T-helper 1 cell treated with Interleukin-12 subunit alpha and Interleukin-12 subunit beta and Interleukin-4 antibody, amounts not matched to agents 30 ng/mL and 1 ng/mL, for 36 hours (primary cell): ENCODE results near the gene ZNHIT3. TPM values are rescaled to one million over a fixed set of nuclear protein-coding genes. Genes with fewer than 3 reads are reported as not detected.

Experiments used
- intact Hi-C: fragments of 100-400 bp; cut with micrococcal nuclease; formaldehyde crosslinking; loops from one replicate; pipeline ENCODE4 v1.15.1; 2024
- total RNA-seq: library from RNA; stranded (reverse); gene quantifications from 2 replicates; pipeline ENCODE4 v1.2.3, GENCODE V29; 2022

The ZNHIT3 gene
- total RNA-seq, 1 donor from 2014 or later, result 38.0 TPM

DNA sequence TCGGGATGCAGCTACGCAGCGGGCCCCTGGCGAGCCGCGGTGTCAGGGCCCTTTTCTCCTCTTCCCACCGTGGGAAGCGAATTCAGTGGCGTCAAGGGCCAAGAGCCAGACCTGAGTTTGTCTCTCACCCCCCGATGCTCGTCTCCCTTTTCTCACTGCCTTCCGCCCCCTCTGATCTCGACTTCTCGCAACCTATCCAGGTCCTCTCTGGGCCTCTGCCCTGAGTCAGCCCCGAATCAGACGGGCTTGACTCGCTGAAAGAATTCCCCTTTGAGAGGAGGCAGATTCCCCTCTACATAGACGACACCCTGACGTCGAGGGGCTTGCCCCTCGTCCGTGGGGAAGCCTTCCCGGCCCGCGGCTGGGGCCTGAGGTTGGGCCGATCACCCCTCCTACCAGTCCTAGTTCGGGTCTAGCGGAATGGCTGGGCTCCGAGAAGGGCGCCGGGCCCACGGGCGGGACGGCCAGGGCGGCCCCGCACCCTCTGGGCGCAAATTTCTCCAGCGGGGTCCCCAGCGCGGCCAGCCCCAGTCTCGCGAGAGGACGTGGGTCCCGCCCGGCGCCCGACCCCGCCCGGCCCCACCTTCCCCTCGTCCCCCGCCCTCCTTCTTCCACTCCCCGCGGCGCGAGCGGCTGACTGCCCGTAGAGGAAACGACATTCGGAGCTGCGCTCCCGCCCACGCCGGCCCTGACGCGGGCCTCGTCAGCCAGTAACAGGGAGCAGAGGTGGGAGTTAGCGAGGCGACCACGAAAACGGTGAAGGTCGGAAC is 58.0 kb downstream of the ZNHIT3 start, which contains the start of gene GGNBP2:
GGNBP2 (plus strand) TSS at position 613 of the 770 bp plus-strand sequence. CDS start 806 bp downstream, outside the sequence.
- intact Hi-C loops, result loop anchor here (1.0 to 5.0 kb wide), 10 partner anchors 9 to 1302 kb away; partner anchors contain the start of genes AATF, AP2B1, DHRS11 and MRM1

- intact Hi-C loops, result loop anchor here (1.0 to 5.0 kb wide), 6 partner anchors 46 to 1062 kb away; partner anchors contain the start of genes AATF, DHRS11, MRM1 and SYNRG
These were observed 58.6 kb downstream of the ZNHIT3 start for GRCh38 chr17:36545077-36545464.

Other genes with a start within 250 kb of the ZNHIT3 start
- gene TBC1D3I, start 222.1 kb upstream of the ZNHIT3 start, total RNA-seq, result 0.69 and 2.6 TPM in 2 replicates
- not detected in 2 replicates for gene TBC1D3G, start 162.8 kb upstream of the ZNHIT3 start, total RNA-seq
- gene TBC1D3H, start 98.2 kb upstream of the ZNHIT3 start, total RNA-seq, result not detected in 2 replicates
- 105 and 115 TPM in 2 replicates for gene MYO19, start 48.2 kb downstream of the ZNHIT3 start, total RNA-seq
- gene PIGW, start 48.3 kb downstream of the ZNHIT3 start, total RNA-seq, result 14.4 and 15.8 TPM in 2 replicates
- gene GGNBP2, start 58.2 kb downstream of the ZNHIT3 start, total RNA-seq, result 103 and 108 TPM in 2 replicates
- gene DHRS11, start 105.2 kb downstream of the ZNHIT3 start, total RNA-seq, result 5.7 and 6.1 TPM in 2 replicates
- 10.3 and 10.6 TPM in 2 replicates for gene MRM1, start 114.9 kb downstream of the ZNHIT3 start, total RNA-seq